HEK293 (cell line): ENCODE data around the gene PIAS2.
A peak's percentile ranks its signal among the peaks of the same experiment; 100 is the strongest.

Experiments used
- BCL11A ChIP-seq: fragments of 450-650 bp; formaldehyde crosslinking; IDR thresholded peaks from 2 replicates; pipeline ENCODE4 v1.5.1; 2016; ENCODE audit warnings: low read depth, missing biosample characterization, missing genetic modification characterization
- OSR2 ChIP-seq: fragments of 450-650 bp; formaldehyde crosslinking; IDR thresholded peaks from 2 replicates; pipeline ENCODE4 v1.5.1; 2016; ENCODE audit warnings: missing biosample characterization, missing genetic modification characterization
- RBAK ChIP-seq: fragments of 450-650 bp; formaldehyde crosslinking; IDR thresholded peaks from 2 replicates; pipeline ENCODE4 v1.5.1; 2016; ENCODE audit warnings: missing biosample characterization, missing genetic modification characterization
- SALL2 ChIP-seq: fragments of 450-650 bp; formaldehyde crosslinking; IDR thresholded peaks from 2 replicates; pipeline ENCODE4 v1.5.0; 2017; ENCODE audit warnings: missing biosample characterization, mild to moderate bottlenecking, missing genetic modification characterization, borderline replicate concordance
- SP7 ChIP-seq: fragments of 450-650 bp; formaldehyde crosslinking; IDR thresholded peaks from 2 replicates; pipeline ENCODE4 v1.5.1; 2016; ENCODE audit warnings: missing biosample characterization, missing genetic modification characterization
- ZBTB20 ChIP-seq: fragments of 450-650 bp; formaldehyde crosslinking; IDR thresholded peaks from 2 replicates; pipeline ENCODE4 v1.5.1; 2016; ENCODE audit warnings: missing biosample characterization, missing genetic modification characterization
- ZBTB48 ChIP-seq: fragments of 450-650 bp; formaldehyde crosslinking; IDR thresholded peaks from 2 replicates; pipeline ENCODE4 v1.5.1; 2016; ENCODE audit warnings: missing biosample characterization, missing genetic modification characterization
- ZFP41 ChIP-seq: fragments of 450-650 bp; formaldehyde crosslinking; IDR thresholded peaks from 2 replicates; pipeline ENCODE4 v1.5.1; 2016; ENCODE audit warnings: missing biosample characterization, missing genetic modification characterization, borderline replicate concordance
- ZIC2 ChIP-seq: fragments of 450-650 bp; formaldehyde crosslinking; IDR thresholded peaks from 2 replicates; pipeline ENCODE4 v1.5.1; 2016; ENCODE audit warnings: missing biosample characterization, missing genetic modification characterization
- ZNF138 ChIP-seq: fragments of 450-650 bp; formaldehyde crosslinking; IDR thresholded peaks from 2 replicates; pipeline ENCODE4 v1.5.1; 2016; ENCODE audit warnings: missing biosample characterization, missing genetic modification characterization, borderline replicate concordance
- ZNF155 ChIP-seq: fragments of 450-650 bp; formaldehyde crosslinking; IDR thresholded peaks from 2 replicates; pipeline ENCODE4 v1.5.1; 2016; ENCODE audit warnings: missing biosample characterization, missing genetic modification characterization
- ZNF175 ChIP-seq: fragments of 450-650 bp; formaldehyde crosslinking; IDR thresholded peaks from 2 replicates; pipeline ENCODE4 v1.5.1; 2016; ENCODE audit warnings: missing biosample characterization, missing genetic modification characterization
- ZNF211 ChIP-seq: fragments of 450-650 bp; formaldehyde crosslinking; IDR thresholded peaks from 2 replicates; pipeline ENCODE4 v1.5.1; 2016; ENCODE audit warnings: low read depth, missing biosample characterization, missing genetic modification characterization
- ZNF391 ChIP-seq: fragments of 450-650 bp; formaldehyde crosslinking; IDR thresholded peaks from 2 replicates; pipeline ENCODE4 v1.5.1; 2016; ENCODE audit warnings: low read depth, missing biosample characterization, missing genetic modification characterization, borderline replicate concordance
- ZNF48 ChIP-seq: fragments of 450-650 bp; formaldehyde crosslinking; IDR thresholded peaks from 2 replicates; pipeline ENCODE4 v1.5.1; 2016; ENCODE audit warnings: missing biosample characterization, missing genetic modification characterization
- ZNF510 ChIP-seq: fragments of 450-650 bp; formaldehyde crosslinking; IDR thresholded peaks from 2 replicates; pipeline ENCODE4 v1.5.1; 2018; ENCODE audit warnings: mild to moderate bottlenecking, missing genetic modification characterization, missing biosample characterization; ENCODE audit not compliant: insufficient replicate concordance
- ZNF529 ChIP-seq: fragments of 450-650 bp; formaldehyde crosslinking; IDR thresholded peaks from 2 replicates; pipeline ENCODE4 v1.5.1; 2017; ENCODE audit warnings: missing genetic modification characterization, missing biosample characterization; ENCODE audit not compliant: insufficient replicate concordance
- ZNF544 ChIP-seq: fragments of 450-650 bp; formaldehyde crosslinking; IDR thresholded peaks from 2 replicates; pipeline ENCODE4 v1.5.0; 2017; ENCODE audit warnings: missing biosample characterization, missing genetic modification characterization
- ZNF549 ChIP-seq: fragments of 450-650 bp; IDR thresholded peaks from 2 replicates; pipeline ENCODE4 v1.5.1; 2018; ENCODE audit warnings: missing biosample characterization, missing genetic modification characterization, mild to moderate bottlenecking, inconsistent platforms, moderate library complexity
- ZNF580 ChIP-seq: fragments of 450-650 bp; formaldehyde crosslinking; IDR thresholded peaks from 2 replicates; pipeline ENCODE4 v1.5.1; 2016; ENCODE audit warnings: missing biosample characterization, missing genetic modification characterization
- ZNF623 ChIP-seq: fragments of 450-650 bp; formaldehyde crosslinking; IDR thresholded peaks from 2 replicates; pipeline ENCODE4 v1.5.1; 2016; ENCODE audit warnings: missing biosample characterization, missing genetic modification characterization
- ZNF701 ChIP-seq: fragments of 450-650 bp; formaldehyde crosslinking; IDR thresholded peaks from 2 replicates; pipeline ENCODE4 v1.5.1; 2016; ENCODE audit warnings: missing biosample characterization, missing genetic modification characterization
- ZNF707 ChIP-seq: fragments of 450-650 bp; formaldehyde crosslinking; IDR thresholded peaks from 2 replicates; pipeline ENCODE4 v1.5.1; 2016; ENCODE audit warnings: missing biosample characterization, missing genetic modification characterization
- ZNF785 ChIP-seq: fragments of 450-650 bp; formaldehyde crosslinking; IDR thresholded peaks from 2 replicates; pipeline ENCODE4 v1.5.1; 2016; ENCODE audit warnings: missing biosample characterization, missing genetic modification characterization
- ZXDB ChIP-seq: fragments of 450-650 bp; formaldehyde crosslinking; IDR thresholded peaks from 2 replicates; pipeline ENCODE4 v1.5.1; 2016; ENCODE audit warnings: missing biosample characterization, missing genetic modification characterization
- TF ChIP-seq, protein P1 (sequence below): IDR thresholded peaks from 2 replicates; pipeline ENCODE4 v1.6.1; 2011; ENCODE audit warnings: mild to moderate bottlenecking, low read depth, low read length, borderline replicate concordance
- TF ChIP-seq, protein P2 (sequence below): fragments of 450-650 bp; formaldehyde crosslinking; IDR thresholded peaks from 2 replicates; pipeline ENCODE4 v1.5.1; 2016; ENCODE audit warnings: missing biosample characterization, missing genetic modification characterization
- TF ChIP-seq, protein P3 (sequence below): fragments of 450-650 bp; formaldehyde crosslinking; IDR thresholded peaks from 2 replicates; pipeline ENCODE4 v1.5.1; 2016; ENCODE audit warnings: missing biosample characterization, missing genetic modification characterization
- TF ChIP-seq, protein P4 (sequence below): fragments of 450-650 bp; formaldehyde crosslinking; IDR thresholded peaks from 2 replicates; pipeline ENCODE4 v1.5.1; 2016; ENCODE audit warnings: missing biosample characterization, missing genetic modification characterization
- TF ChIP-seq, protein P5 (sequence below): fragments of 450-650 bp; formaldehyde crosslinking; IDR thresholded peaks from 2 replicates; pipeline ENCODE4 v1.5.1; 2016; ENCODE audit warnings: missing biosample characterization, missing genetic modification characterization
- TF ChIP-seq, protein P6 (sequence below): fragments of 450-650 bp; formaldehyde crosslinking; IDR thresholded peaks from 2 replicates; pipeline ENCODE4 v1.5.1; 2017; ENCODE audit warnings: missing biosample characterization, missing genetic modification characterization

Gene PIAS2

DNA sequence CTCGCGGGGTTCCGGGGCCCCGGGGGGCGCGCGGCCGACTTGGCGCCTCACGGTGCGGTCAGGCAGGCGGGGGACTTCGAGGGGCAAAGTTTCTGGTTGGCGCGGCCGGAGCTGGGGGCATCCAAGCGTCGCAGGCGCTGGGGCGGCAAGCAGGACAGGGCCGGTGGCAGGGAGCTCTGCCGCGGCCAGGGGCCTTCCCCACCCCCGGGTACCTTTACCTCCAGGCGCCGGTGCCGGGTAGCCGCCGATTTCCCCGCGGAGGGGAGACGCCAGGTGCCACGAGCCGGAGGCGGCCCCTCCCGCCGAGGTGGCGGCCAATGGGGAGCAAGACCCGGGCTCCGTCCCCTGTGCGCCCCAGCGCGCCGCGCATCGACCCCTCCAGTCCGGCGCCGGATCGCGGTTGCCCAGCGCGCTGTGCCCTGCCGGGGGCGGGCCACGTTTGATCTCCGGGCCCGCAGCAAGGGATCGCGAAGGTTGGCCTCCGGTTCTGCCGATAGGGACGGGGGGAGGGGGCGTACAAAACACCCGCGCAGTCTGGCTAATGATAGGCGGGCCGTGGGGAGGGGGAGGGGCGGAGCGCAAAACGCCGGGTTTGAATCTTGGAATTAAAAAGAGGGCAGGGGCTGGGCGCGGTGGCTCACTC lies 160.6 kb downstream of the PIAS2 start, which contains the start of gene ST8SIA5 (continued):
- no peak for TF ChIP-seq ZIC2 (tag by site-specific recombination)
- TF ChIP-seq ZNF155 (tag by site-specific recombination): no peak
- no peak for TF ChIP-seq BCL11A
- TF ChIP-seq ZNF549: no peak
- TF ChIP-seq, protein P1, sequence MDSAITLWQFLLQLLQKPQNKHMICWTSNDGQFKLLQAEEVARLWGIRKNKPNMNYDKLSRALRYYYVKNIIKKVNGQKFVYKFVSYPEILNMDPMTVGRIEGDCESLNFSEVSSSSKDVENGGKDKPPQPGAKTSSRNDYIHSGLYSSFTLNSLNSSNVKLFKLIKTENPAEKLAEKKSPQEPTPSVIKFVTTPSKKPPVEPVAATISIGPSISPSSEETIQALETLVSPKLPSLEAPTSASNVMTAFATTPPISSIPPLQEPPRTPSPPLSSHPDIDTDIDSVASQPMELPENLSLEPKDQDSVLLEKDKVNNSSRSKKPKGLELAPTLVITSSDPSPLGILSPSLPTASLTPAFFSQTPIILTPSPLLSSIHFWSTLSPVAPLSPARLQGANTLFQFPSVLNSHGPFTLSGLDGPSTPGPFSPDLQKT: no peak
- no peak for TF ChIP-seq ZNF510
- TF ChIP-seq RBAK (tag by site-specific recombination): no peak
- TF ChIP-seq, protein P2, sequence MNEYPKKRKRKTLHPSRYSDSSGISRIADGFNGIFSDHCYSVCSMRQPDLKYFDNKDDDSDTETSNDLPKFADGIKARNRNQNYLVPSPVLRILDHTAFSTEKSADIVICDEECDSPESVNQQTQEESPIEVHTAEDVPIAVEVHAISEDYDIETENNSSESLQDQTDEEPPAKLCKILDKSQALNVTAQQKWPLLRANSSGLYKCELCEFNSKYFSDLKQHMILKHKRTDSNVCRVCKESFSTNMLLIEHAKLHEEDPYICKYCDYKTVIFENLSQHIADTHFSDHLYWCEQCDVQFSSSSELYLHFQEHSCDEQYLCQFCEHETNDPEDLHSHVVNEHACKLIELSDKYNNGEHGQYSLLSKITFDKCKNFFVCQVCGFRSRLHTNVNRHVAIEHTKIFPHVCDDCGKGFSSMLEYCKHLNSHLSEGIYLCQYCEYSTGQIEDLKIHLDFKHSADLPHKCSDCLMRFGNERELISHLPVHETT: no peak
- no peak for TF ChIP-seq OSR2 (tag by site-specific recombination)
- TF ChIP-seq ZFP41: no peak
- TF ChIP-seq, protein P3, sequence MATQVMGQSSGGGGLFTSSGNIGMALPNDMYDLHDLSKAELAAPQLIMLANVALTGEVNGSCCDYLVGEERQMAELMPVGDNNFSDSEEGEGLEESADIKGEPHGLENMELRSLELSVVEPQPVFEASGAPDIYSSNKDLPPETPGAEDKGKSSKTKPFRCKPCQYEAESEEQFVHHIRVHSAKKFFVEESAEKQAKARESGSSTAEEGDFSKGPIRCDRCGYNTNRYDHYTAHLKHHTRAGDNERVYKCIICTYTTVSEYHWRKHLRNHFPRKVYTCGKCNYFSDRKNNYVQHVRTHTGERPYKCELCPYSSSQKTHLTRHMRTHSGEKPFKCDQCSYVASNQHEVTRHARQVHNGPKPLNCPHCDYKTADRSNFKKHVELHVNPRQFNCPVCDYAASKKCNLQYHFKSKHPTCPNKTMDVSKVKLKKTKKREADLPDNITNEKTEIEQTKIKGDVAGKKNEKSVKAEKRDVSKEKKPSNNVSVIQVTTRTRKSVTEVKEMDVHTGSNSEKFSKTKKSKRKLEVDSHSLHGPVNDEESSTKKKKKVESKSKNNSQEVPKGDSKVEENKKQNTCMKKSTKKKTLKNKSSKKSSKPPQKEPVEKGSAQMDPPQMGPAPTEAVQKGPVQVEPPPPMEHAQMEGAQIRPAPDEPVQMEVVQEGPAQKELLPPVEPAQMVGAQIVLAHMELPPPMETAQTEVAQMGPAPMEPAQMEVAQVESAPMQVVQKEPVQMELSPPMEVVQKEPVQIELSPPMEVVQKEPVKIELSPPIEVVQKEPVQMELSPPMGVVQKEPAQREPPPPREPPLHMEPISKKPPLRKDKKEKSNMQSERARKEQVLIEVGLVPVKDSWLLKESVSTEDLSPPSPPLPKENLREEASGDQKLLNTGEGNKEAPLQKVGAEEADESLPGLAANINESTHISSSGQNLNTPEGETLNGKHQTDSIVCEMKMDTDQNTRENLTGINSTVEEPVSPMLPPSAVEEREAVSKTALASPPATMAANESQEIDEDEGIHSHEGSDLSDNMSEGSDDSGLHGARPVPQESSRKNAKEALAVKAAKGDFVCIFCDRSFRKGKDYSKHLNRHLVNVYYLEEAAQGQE: no peak
- no peak for TF ChIP-seq ZXDB
- TF ChIP-seq ZNF175 (tag by site-specific recombination): no peak
- TF ChIP-seq SALL2 (tag by site-specific recombination): no peak
- 0 out of 2 replicates have a peak, but pooled peaks have one; percentile 34 for TF ChIP-seq ZBTB48 (tag by site-specific recombination)
- no peak for TF ChIP-seq ZNF544 (tag by site-specific recombination)
- TF ChIP-seq, protein P4, sequence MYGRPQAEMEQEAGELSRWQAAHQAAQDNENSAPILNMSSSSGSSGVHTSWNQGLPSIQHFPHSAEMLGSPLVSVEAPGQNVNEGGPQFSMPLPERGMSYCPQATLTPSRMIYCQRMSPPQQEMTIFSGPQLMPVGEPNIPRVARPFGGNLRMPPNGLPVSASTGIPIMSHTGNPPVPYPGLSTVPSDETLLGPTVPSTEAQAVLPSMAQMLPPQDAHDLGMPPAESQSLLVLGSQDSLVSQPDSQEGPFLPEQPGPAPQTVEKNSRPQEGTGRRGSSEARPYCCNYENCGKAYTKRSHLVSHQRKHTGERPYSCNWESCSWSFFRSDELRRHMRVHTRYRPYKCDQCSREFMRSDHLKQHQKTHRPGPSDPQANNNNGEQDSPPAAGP (tag by site-specific recombination): no peak
- TF ChIP-seq ZNF211 (tag by site-specific recombination): no peak
- TF ChIP-seq, protein P5, sequence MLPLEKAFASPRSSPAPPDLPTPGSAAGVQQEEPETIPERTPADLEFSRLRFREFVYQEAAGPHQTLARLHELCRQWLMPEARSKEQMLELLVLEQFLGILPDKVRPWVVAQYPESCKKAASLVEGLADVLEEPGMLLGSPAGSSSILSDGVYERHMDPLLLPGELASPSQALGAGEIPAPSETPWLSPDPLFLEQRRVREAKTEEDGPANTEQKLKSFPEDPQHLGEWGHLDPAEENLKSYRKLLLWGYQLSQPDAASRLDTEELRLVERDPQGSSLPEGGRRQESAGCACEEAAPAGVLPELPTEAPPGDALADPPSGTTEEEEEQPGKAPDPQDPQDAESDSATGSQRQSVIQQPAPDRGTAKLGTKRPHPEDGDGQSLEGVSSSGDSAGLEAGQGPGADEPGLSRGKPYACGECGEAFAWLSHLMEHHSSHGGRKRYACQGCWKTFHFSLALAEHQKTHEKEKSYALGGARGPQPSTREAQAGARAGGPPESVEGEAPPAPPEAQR: no peak
- TF ChIP-seq ZNF138 (tag by site-specific recombination): no peak
- TF ChIP-seq, protein P6, sequence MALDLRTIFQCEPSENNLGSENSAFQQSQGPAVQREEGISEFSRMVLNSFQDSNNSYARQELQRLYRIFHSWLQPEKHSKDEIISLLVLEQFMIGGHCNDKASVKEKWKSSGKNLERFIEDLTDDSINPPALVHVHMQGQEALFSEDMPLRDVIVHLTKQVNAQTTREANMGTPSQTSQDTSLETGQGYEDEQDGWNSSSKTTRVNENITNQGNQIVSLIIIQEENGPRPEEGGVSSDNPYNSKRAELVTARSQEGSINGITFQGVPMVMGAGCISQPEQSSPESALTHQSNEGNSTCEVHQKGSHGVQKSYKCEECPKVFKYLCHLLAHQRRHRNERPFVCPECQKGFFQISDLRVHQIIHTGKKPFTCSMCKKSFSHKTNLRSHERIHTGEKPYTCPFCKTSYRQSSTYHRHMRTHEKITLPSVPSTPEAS (tag by site-specific recombination): no peak
- no peak for TF ChIP-seq SP7
- TF ChIP-seq ZNF391 (tag by site-specific recombination): no peak
- no peak for TF ChIP-seq ZNF623 (tag by site-specific recombination)
- no peak for TF ChIP-seq ZNF529 (tag by site-specific recombination)
- no peak for TF ChIP-seq ZNF580 (tag by site-specific recombination)
- TF ChIP-seq ZBTB20 (tag by site-specific recombination): no peak
- no peak for TF ChIP-seq ZNF701 (tag by site-specific recombination)
- no peak for TF ChIP-seq ZNF785 (tag by site-specific recombination)
- no peak for TF ChIP-seq ZNF48
- TF ChIP-seq ZNF707: no peak
